H1 (cell line): ENCODE data around the gene LRP1. TPM values are rescaled to one million over a fixed set of nuclear protein-coding genes. Genes with fewer than 3 reads are reported as not detected.

Experiments
- CREB1 ChIP-seq: IDR thresholded peaks from 2 replicates; pipeline ENCODE4 v1.6.1; 2012; ENCODE audit warnings: inconsistent platforms
- KDM5A ChIP-seq: fragments of 200-600 bp; IDR thresholded peaks from 2 replicates; pipeline ENCODE4 v1.7.1; 2012; ENCODE audit warnings: mild to moderate bottlenecking, low read length, inconsistent platforms, mixed read lengths
- RNF2 ChIP-seq: fragments of 200-900, 300-1000 bp; sonication (generic); IDR thresholded peaks from 2 replicates; pipeline ENCODE4 v1.7.1; 2016; ENCODE audit warnings: borderline replicate concordance, low read depth, mild to moderate bottlenecking, antibody characterized with exemption, low read length; ENCODE audit not compliant: poor library complexity, severe bottlenecking; ENCODE audit errors: missing control alignments
- SP2 ChIP-seq: IDR thresholded peaks from 2 replicates; pipeline ENCODE4 v1.6.1; 2012; ENCODE audit warnings: mild to moderate bottlenecking, low read length, inconsistent platforms
- SP4 ChIP-seq: IDR thresholded peaks from 2 replicates; pipeline ENCODE4 v1.6.1; 2012; ENCODE audit warnings: low read length, inconsistent platforms
- polyA plus RNA-seq, 7 experiments: library from polyadenylated mRNA; depleted of rRNA in 3 of 7; stranded (reverse) in 5 of 7; unstranded in 2 of 7; fragments of >200 nt in 5 of 7; fragments of 200-250 nt in 2 of 7; gene quantifications; 1 replicate in 5 of 7; 2 replicates in 1 of 7; 4 replicates in 1 of 7; pipeline versions ENCODE4 v1.2.1 to v1.2.3, GENCODE V29; 2011 to 2013; ENCODE audit warnings: missing spikeins in 2 of 7, mixed read lengths in 2 of 7
- total RNA-seq: library from RNA; stranded (reverse); fragmentation: NEBNext Ultra II Directional; extraction: Animal tissue kit (Norgen Biotek cat#: 25700); gene quantifications from 2 replicates; pipeline ENCODE4 v1.2.1, GENCODE V29; 2021
- TF ChIP-seq, protein P1 (sequence below): fragments of 300-600 bp; sonication (generic); IDR thresholded peaks from 2 replicates; pipeline ENCODE4 v1.7.1; 2012; ENCODE audit warnings: low read length, moderate library complexity, mild to moderate bottlenecking, inconsistent platforms; ENCODE audit not compliant: insufficient replicate concordance

LRP1 gene
- total and polyA plus RNA-seq, 2 of the 8 experiments (the other 6 are each of a cell fraction or from before 2014, with no cell fraction given), result 35.3 to 92.5 TPM

DNA sequence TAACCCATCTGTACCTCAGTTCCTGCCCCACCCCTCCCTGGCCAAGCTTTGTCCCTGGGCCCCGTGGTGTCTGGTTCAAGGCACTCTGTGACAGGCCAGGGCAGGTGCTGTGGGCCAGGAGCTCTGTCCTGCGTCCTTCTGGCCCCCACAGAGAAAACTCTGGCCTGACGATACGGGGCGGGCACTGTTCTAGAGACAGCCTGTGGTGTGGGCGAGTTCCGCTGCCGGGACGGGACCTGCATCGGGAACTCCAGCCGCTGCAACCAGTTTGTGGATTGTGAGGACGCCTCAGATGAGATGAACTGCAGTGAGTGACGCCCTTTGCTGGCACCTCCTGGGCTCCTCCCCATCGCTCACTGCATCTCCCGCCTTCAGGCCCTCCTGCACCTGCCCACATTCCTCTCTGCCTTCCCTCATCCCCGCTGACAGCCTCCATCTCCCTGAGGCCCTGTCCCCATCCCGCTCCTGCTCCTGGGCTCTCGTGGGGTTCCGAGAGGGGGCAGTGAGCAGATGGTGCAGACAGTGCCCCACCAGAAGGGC, 65.5 kb downstream of the LRP1 start (continued):
- TF ChIP-seq, protein P1, sequence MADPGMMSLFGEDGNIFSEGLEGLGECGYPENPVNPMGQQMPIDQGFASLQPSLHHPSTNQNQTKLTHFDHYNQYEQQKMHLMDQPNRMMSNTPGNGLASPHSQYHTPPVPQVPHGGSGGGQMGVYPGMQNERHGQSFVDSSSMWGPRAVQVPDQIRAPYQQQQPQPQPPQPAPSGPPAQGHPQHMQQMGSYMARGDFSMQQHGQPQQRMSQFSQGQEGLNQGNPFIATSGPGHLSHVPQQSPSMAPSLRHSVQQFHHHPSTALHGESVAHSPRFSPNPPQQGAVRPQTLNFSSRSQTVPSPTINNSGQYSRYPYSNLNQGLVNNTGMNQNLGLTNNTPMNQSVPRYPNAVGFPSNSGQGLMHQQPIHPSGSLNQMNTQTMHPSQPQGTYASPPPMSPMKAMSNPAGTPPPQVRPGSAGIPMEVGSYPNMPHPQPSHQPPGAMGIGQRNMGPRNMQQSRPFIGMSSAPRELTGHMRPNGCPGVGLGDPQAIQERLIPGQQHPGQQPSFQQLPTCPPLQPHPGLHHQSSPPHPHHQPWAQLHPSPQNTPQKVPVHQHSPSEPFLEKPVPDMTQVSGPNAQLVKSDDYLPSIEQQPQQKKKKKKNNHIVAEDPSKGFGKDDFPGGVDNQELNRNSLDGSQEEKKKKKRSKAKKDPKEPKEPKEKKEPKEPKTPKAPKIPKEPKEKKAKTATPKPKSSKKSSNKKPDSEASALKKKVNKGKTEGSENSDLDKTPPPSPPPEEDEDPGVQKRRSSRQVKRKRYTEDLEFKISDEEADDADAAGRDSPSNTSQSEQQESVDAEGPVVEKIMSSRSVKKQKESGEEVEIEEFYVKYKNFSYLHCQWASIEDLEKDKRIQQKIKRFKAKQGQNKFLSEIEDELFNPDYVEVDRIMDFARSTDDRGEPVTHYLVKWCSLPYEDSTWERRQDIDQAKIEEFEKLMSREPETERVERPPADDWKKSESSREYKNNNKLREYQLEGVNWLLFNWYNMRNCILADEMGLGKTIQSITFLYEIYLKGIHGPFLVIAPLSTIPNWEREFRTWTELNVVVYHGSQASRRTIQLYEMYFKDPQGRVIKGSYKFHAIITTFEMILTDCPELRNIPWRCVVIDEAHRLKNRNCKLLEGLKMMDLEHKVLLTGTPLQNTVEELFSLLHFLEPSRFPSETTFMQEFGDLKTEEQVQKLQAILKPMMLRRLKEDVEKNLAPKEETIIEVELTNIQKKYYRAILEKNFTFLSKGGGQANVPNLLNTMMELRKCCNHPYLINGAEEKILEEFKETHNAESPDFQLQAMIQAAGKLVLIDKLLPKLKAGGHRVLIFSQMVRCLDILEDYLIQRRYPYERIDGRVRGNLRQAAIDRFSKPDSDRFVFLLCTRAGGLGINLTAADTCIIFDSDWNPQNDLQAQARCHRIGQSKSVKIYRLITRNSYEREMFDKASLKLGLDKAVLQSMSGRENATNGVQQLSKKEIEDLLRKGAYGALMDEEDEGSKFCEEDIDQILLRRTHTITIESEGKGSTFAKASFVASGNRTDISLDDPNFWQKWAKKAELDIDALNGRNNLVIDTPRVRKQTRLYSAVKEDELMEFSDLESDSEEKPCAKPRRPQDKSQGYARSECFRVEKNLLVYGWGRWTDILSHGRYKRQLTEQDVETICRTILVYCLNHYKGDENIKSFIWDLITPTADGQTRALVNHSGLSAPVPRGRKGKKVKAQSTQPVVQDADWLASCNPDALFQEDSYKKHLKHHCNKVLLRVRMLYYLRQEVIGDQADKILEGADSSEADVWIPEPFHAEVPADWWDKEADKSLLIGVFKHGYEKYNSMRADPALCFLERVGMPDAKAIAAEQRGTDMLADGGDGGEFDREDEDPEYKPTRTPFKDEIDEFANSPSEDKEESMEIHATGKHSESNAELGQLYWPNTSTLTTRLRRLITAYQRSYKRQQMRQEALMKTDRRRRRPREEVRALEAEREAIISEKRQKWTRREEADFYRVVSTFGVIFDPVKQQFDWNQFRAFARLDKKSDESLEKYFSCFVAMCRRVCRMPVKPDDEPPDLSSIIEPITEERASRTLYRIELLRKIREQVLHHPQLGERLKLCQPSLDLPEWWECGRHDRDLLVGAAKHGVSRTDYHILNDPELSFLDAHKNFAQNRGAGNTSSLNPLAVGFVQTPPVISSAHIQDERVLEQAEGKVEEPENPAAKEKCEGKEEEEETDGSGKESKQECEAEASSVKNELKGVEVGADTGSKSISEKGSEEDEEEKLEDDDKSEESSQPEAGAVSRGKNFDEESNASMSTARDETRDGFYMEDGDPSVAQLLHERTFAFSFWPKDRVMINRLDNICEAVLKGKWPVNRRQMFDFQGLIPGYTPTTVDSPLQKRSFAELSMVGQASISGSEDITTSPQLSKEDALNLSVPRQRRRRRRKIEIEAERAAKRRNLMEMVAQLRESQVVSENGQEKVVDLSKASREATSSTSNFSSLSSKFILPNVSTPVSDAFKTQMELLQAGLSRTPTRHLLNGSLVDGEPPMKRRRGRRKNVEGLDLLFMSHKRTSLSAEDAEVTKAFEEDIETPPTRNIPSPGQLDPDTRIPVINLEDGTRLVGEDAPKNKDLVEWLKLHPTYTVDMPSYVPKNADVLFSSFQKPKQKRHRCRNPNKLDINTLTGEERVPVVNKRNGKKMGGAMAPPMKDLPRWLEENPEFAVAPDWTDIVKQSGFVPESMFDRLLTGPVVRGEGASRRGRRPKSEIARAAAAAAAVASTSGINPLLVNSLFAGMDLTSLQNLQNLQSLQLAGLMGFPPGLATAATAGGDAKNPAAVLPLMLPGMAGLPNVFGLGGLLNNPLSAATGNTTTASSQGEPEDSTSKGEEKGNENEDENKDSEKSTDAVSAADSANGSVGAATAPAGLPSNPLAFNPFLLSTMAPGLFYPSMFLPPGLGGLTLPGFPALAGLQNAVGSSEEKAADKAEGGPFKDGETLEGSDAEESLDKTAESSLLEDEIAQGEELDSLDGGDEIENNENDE, result no peak
- no peak for TF ChIP-seq KDM5A
- no peak for TF ChIP-seq CREB1
- TF ChIP-seq SP4, result no peak
- no peak for TF ChIP-seq SP2
- TF ChIP-seq RNF2, result no peak
